Spleen (tissue), 7 donors: Measurements from ENCODE around the gene TMEM255B.

Experiments used
- CTCF ChIP-seq, 11 experiments: fragments of 200-600 bp in 7 of 11; fragments of 450-650 bp in 4 of 11; sonication (generic) in 4 of 11; IDR thresholded peaks in 8 of 11; conservative IDR thresholded peaks in 3 of 11; 1 replicate in 7 of 11; 2 replicates in 4 of 11; pipeline versions ENCODE4 v1.4.0 to v1.8.0; 2016 to 2021; ENCODE audit warnings: antibody characterized with exemption in 11 of 11, inconsistent platforms in 4 of 11, mild to moderate bottlenecking in 1 of 11
- POLR2A ChIP-seq, 3 donors: fragments of 450-650 bp; IDR thresholded peaks; one replicate each; pipeline ENCODE4 v1.5.1; 2017; ENCODE audit warnings: antibody characterized with exemption in 3 of 3, mild to moderate bottlenecking in 1 of 3
- donor health status: DM: no; HTN: no; CAD: no; lungs with moderate emphysema.
- donor health status: DM: no; HTN: no; CAD: no.
- donor health status: DM: no; HTN: no; CAD: no.

- TF ChIP-seq CTCF (IDR thresholded peaks at IDR 0.05 in 8 of 11, conservative IDR thresholded peaks at IDR 0.05 in 3 of 11) (no peak), POLR2A (IDR thresholded peaks at IDR 0.05) (no peak)
Measured at GRCh38 chr13:113793718-113794085, 34.7 kb downstream of the TMEM255B start.
